Natural killer cell (primary cell): Measurements from ENCODE around the gene FGD6. TPM values are rescaled to one million over a fixed set of nuclear protein-coding genes. Genes with fewer than 3 reads are reported as not detected.

ENCODE experiments used
- ATAC-seq, 3 donors: fragments of 150-1000 bp in 2 of 3; fragments of 200-7000 bp in 1 of 3; cut with Tn5 transposase; 1 replicate in 1 of 3; 2 replicates in 2 of 3; pipeline ENCODE4 v1.10.0; 2021; ENCODE audit warnings: mild to moderate bottlenecking in 2 of 3, moderate library complexity in 2 of 3
- DNase-seq, 2 donors: peaks; one replicate each; pipeline versions ENCODE4 v3.0.0 to v3.0.0-alpha.2; 2013 to 2021; ENCODE audit warnings: mixed read lengths in 1 of 2
- H3K27ac ChIP-seq: one replicate; pipeline ENCODE4 v1.5.1; 2013; ENCODE audit warnings: mild to moderate bottlenecking, low read length
- H3K27me3 ChIP-seq: one replicate; pipeline ENCODE4 v1.6.1; 2013; ENCODE audit warnings: low read length; ENCODE audit not compliant: control insufficient read depth, insufficient read depth
- H3K36me3 ChIP-seq: one replicate; pipeline ENCODE4 v1.6.1; 2013; ENCODE audit warnings: low read length; ENCODE audit not compliant: control insufficient read depth, insufficient read depth
- H3K4me1 ChIP-seq: one replicate; pipeline ENCODE4 v1.6.1; 2013; ENCODE audit warnings: low read length; ENCODE audit not compliant: control insufficient read depth, insufficient read depth
- H3K4me3 ChIP-seq: one replicate; pipeline ENCODE4 v1.5.1; 2013; ENCODE audit warnings: low read length
- H3K9me3 ChIP-seq: one replicate; pipeline ENCODE4 v1.6.1; 2013; ENCODE audit warnings: low read length; ENCODE audit not compliant: control insufficient read depth, insufficient read depth
- H3K27ac Mint-ChIP-seq, 2 donors: one replicate each; pipeline ENCODE4 v1.8.0; 2022; ENCODE audit warnings: mild to moderate bottlenecking in 2 of 2, mixed read lengths in 2 of 2, moderate library complexity in 1 of 2
- H3K27me3 Mint-ChIP-seq, 2 donors: one replicate each; pipeline ENCODE4 v1.8.0; 2022; ENCODE audit warnings: low read depth in 2 of 2, mixed read lengths in 2 of 2
- H3K36me3 Mint-ChIP-seq: one replicate; pipeline ENCODE4 v1.8.0; 2022; ENCODE audit warnings: mixed read lengths
- H3K4me1 Mint-ChIP-seq, 2 donors: one replicate each; pipeline ENCODE4 v1.8.0; 2022; ENCODE audit warnings: mixed read lengths in 2 of 2
- H3K4me3 Mint-ChIP-seq: one replicate; pipeline ENCODE4 v1.8.0; 2022; ENCODE audit warnings: mild to moderate bottlenecking, moderate library complexity, mixed read lengths
- H3K9me3 Mint-ChIP-seq, 2 donors: one replicate each; pipeline ENCODE4 v1.8.0; 2022; ENCODE audit warnings: mixed read lengths in 2 of 2
- CTCF ChIP-seq: fragments of 200-600 bp; IDR thresholded peaks from one replicate; pipeline ENCODE4 v1.8.0; 2022; ENCODE audit warnings: antibody characterized with exemption
- WGBS: methylation state at CpG from one replicate; pipeline ENCODE4 v1.1.7; 2013; ENCODE audit warnings: missing lambda C conversion rate; ENCODE audit not compliant: insufficient coverage; 5-methylcytosine and 5-hydroxymethylcytosine counted together
- intact Hi-C: fragments of 100-400 bp; cut with micrococcal nuclease; formaldehyde crosslinking; loops from one replicate; pipeline ENCODE4 v1.14.2; 2022
- total RNA-seq, 4 donors: library from RNA; stranded (reverse); fragments of 120-200 nt in 1 of 4; gene quantifications; one replicate each; pipeline versions ENCODE4 v1.2.3 to v1.2.4, GENCODE V29; 2013 to 2022

The FGD6 gene
- total RNA-seq, 3 donors from 2014 or later (not counting 1 experiment from before 2014, with no cell fraction given), result 1.5 to 1.9 (median 1.9) TPM

DNA sequence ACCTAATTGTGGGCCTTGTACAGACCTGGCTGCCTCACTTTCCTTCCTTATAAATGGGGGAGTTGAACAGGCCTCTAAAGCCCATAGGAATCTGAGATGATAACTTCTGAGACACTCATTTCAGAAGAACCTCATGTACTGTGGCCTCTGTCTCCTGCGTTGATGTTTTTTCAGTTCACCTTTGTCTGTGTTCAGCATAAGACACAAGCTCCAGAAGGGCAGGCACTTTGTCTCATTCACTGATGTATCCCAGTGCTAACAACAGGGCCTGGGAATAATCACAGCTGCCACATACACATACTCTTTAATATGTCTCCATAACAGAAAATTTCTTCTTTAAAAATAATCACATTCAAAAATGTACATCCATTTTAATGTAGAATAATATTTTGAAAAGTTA is 3.3 kb downstream of the FGD6 start:
- H3K36me3 Mint-ChIP-seq, result peaks cover 6% of the 10 kb centered on the region
- no peak for TF ChIP-seq CTCF
- no peaks in the 10 kb centered on the region for H3K36me3 ChIP-seq
- intact Hi-C loops, result loop anchor here (10.0 kb wide), 1 partner anchor 1539 kb away; the partner anchor contains the start of gene CRADD
- H3K27ac ChIP-seq, result no peak overlapping the region
- 90% methylated on average over 1 of the region's 1 CpG for WGBS
- DNase-seq (no peak), ATAC-seq (no peak)
- peaks cover 10% of the 10 kb centered on the region for H3K4me1 ChIP-seq
- no peak overlapping the region for H3K4me3 ChIP-seq
- H3K9me3 ChIP-seq, result no peaks in the 10 kb centered on the region
- H3K9me3 Mint-ChIP-seq, result no peaks in the 10 kb centered on the region
- H3K27ac Mint-ChIP-seq, result no peak overlapping the region
- peaks cover 25 to 29% of the 10 kb centered on the region in 2 donors for H3K4me1 Mint-ChIP-seq
- H3K27me3 Mint-ChIP-seq, result peaks cover 9 to 22% of the 10 kb centered on the region in 2 donors
- no peak overlapping the region for H3K4me3 Mint-ChIP-seq
- peaks cover 5% of the 10 kb centered on the region for H3K27me3 ChIP-seq

- ATAC-seq (no peak), DNase-seq (no peak)
- no peaks in the 10 kb centered on the region for H3K9me3 ChIP-seq
- H3K36me3 ChIP-seq, result no peaks in the 10 kb centered on the region
- Mint-ChIP-seq H3K9me3 (no peaks in the 10 kb centered on the region), H3K27ac (no peak overlapping the region), H3K27me3 (peaks cover 9 to 22% of the 10 kb centered on the region in 2 donors), H3K36me3 (peaks cover 6% of the 10 kb centered on the region), H3K4me1 (peaks cover 17 to 21% of the 10 kb centered on the region in 2 donors), H3K4me3 (no peak overlapping the region)
- H3K4me1 ChIP-seq, result peaks cover 5% of the 10 kb centered on the region
- intact Hi-C loops, result loop anchor here (10.0 kb wide), 1 partner anchor 1538 kb away; the partner anchor contains the start of gene CRADD
- 93% methylated on average over 3 of the region's 4 CpGs for WGBS
- no peak overlapping the region for H3K27ac ChIP-seq
- H3K27me3 ChIP-seq, result peaks cover 5% of the 10 kb centered on the region
- TF ChIP-seq CTCF, result no peak
- H3K4me3 ChIP-seq, result no peak overlapping the region
These were observed 4.1 kb downstream of the FGD6 start for GRCh38 chr12:95213119-95213518.

GRCh38 chr12:95212586-95212985 is 4.7 kb downstream of the FGD6 start:
- Mint-ChIP-seq H3K36me3 (peaks cover 3% of the 10 kb centered on the region), H3K9me3 (no peaks in the 10 kb centered on the region), H3K4me1 (peaks cover 14 to 15% of the 10 kb centered on the region in 2 donors), H3K4me3 (no peak overlapping the region), H3K27me3 (peaks cover 11 to 22% of the 10 kb centered on the region in 2 donors), H3K27ac (no peak overlapping the region)
- WGBS, result 81% methylated on average over 2 of the region's 4 CpGs
- Histone ChIP-seq H3K9me3 (no peaks in the 10 kb centered on the region), H3K4me1 (peaks cover 5% of the 10 kb centered on the region), H3K36me3 (no peaks in the 10 kb centered on the region), H3K27me3 (peaks cover 5% of the 10 kb centered on the region), H3K4me3 (no peak overlapping the region), H3K27ac (no peak overlapping the region)
- TF ChIP-seq CTCF, result no peak
- intact Hi-C loops, result loop anchor here (10.0 kb wide), 1 partner anchor 1538 kb away; the partner anchor contains the start of gene CRADD
- DNase-seq (no peak), ATAC-seq (no peak)

DNA sequence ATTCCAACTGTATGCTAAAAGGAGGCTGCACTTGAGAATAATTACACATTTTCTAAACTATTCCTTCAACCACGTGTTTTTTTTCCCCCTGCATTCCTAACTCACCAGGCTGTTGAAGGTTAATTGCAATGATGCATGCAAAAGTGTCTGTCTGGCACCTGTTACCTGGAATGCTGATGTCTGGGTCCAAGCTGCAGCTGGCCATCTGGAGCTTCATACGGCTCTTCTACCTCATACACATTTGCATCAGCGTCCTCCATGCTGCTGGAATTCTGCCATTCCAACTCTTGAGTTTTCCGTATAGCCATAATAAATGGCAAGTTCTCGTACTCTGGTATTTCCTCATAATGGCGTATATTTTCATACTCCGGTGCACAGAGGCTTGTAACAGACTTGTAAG is 8.6 kb downstream of the FGD6 start:
- intact Hi-C loops, result no loop called here
- no peaks in the 10 kb centered on the region for H3K9me3 Mint-ChIP-seq
- H3K4me1 ChIP-seq, result peaks cover 3% of the 10 kb centered on the region
- 93% methylated on average over 7 of the region's 7 CpGs for WGBS
- DNase-seq (no peak), ATAC-seq (no peak)
- H3K27me3 Mint-ChIP-seq, result peaks cover 8 to 14% of the 10 kb centered on the region in 2 donors
- no peak for TF ChIP-seq CTCF
- H3K4me3 Mint-ChIP-seq, result no peak overlapping the region
- H3K4me3 ChIP-seq, result no peak overlapping the region
- no peaks in the 10 kb centered on the region for H3K36me3 Mint-ChIP-seq
- no peaks in the 10 kb centered on the region for H3K27me3 ChIP-seq
- no peaks in the 10 kb centered on the region for H3K36me3 ChIP-seq
- H3K4me1 Mint-ChIP-seq, result peaks cover 0 to 4% of the 10 kb centered on the region in 2 donors
- H3K9me3 ChIP-seq, result no peaks in the 10 kb centered on the region
- H3K27ac Mint-ChIP-seq, result no peak overlapping the region
- no peak overlapping the region for H3K27ac ChIP-seq
